HG03064 (cell line): ENCODE data around the gene CD160.
"Not testable (repeated sequence)": the region's sequence is repeated elsewhere in the genome, so short reads cannot be mapped to it uniquely, and the experiment has no call there.

Experiments used
- ATAC-seq: cut with Tn5 transposase; IDR thresholded peaks from one replicate; pipeline ENCODE4 v1.9.1; 2021; ENCODE audit warnings: low read depth; ENCODE audit not compliant: unreplicated experiment

The CD160 gene

DNA sequence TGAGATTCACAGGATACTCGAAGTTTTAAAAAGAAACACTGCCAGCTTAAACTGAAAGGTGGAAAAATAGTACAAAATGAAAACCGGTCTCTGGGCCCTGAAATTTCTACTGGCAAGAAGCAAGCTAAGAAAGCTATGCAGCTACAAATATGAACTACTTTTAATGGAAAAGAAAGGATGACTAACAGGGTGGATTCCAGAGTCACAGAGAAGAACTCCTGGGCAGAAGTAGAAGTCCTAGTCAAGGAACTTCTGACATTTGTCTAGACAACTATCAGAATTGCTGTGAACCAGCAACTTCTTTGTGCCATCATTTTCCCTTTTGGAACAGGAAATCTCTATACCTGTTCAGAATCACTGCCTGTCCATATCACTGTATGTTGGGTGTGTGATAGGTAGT is 38.1 kb downstream of the CD160 start:
- no peak for ATAC-seq

GRCh38 chr1:145758116-145758515 is 38.8 kb downstream of the CD160 start:
- ATAC-seq: no peak

DNA sequence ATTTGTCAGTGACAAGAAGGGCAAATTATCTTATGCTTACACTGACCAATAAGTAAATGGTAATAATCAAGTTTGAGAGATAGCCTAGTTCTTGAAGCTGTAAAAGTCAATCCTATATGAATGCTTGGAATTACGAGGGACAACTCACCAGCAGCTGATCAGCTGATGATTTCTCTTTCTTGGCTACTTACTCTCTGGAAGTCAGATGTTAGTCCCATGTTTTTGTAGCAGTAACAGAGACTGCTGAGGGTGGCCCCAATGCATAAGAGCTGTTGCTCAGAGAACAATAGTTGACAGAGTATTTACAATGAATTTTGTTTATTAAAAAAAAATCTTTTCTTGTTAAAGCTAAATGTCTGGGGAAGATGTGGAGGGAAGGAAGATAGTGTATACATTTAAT is 39.3 kb downstream of the CD160 start:
- no peak for ATAC-seq

GRCh38 chr1:145759721-145760120 is 40.4 kb downstream of the CD160 start:
- ATAC-seq: no peak

GRCh38 chr1:145760395-145760949 is 41.2 kb downstream of the CD160 start:
- ATAC-seq: not testable (repeated sequence)

DNA sequence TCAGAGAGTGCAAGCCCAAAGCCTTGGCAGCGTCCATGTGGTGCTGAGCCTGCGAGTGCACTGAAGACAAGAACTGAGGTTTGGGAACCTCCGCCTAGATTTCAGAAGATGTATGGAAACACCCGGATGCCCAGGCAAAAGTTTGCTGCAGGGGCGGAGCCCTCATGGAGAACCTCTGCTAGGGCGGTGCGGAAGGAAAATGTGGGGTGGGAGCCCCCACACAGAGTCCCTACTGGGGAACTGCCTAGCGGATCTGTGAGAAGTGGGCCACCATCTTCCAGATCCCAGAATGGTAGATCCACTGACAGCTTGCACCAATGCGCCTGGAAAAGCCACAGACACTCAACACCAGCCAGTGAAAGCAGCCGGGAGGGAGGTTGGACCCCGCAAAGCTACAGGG is 42.2 kb downstream of the CD160 start:
- not testable (repeated sequence) for ATAC-seq

- not testable (repeated sequence) for ATAC-seq
Observed at GRCh38 chr1:145762001-145762400, 42.7 kb downstream of the CD160 start.

- not testable (repeated sequence) for ATAC-seq
Observed at GRCh38 chr1:145764231-145764940, 45.1 kb downstream of the CD160 start.

DNA sequence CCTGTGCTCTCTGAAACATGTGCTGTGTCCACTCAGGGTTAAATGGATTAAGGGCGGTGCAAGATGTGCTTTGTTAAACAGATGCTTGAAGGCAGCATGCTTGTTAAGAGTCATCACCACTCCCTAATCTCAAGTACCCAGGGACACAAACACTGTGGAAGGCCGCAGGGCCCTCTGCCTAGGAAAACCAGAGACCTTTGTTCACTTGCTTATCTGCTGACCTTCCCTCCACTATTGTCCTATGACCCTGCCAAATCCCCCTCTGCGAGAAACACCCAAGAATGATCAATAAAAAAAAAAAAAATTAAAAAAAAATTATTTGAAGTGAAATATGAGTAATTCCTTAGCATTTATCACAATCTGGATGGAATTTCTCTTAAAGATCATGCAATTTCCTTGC is 45.8 kb downstream of the CD160 start:
- ATAC-seq: not testable (repeated sequence)

DNA sequence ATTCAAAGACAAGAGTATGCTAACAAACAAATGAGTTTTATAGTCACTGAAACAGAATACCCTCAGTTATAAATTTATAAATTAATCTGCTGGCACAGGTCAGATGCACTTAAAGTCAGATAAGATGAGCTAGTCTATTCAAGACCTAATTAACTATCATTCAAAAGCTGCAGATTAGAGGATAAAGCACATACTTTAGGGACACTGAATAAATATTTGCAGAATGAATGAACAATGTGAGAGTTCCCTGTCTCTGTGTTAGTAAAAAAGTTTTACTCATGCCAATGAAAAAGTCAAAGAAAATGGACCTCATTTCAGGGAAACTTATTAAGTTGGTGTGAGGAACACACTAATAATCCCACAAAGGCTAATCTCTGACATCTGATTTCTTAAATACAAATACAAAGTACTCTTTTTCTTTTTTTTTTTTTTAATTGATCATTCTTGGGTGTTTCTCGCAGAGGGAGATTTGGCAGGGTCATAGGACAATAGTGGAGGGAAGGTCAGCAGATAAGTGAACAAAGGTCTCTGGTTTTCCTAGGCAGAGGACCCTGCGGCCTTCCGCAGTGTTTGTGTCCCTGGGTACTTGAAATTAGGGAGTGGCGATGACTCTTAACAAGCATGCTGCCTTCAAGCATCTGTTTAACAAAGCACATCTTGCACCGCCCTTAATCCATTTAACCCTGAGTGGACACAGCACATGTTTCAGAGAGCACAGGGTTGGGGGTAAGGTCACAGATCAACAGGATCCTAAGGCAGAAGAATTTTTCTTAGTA is 46.5 kb downstream of the CD160 start:
- not testable (repeated sequence) for ATAC-seq

DNA sequence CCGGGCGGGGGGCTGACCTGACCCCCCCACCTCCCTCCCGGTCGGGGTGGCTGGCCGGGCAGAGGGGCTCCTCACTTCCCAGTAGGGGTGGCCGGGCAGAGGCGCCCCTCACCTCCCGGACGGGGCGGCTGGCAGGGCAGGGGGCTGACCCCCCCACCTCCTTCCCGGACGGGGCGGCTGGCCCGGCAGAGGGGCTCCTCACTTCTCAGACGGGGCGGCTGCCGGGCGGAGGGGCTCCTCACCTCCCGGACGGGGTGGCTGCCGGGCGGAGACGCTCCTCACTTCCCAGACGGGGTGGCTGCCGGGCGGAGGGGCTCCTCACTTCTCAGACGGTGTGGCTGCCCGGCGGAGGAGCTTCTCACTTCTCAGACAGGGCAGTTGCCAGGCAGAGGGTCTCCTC is 47.6 kb downstream of the CD160 start:
- not testable (repeated sequence) for ATAC-seq

DNA sequence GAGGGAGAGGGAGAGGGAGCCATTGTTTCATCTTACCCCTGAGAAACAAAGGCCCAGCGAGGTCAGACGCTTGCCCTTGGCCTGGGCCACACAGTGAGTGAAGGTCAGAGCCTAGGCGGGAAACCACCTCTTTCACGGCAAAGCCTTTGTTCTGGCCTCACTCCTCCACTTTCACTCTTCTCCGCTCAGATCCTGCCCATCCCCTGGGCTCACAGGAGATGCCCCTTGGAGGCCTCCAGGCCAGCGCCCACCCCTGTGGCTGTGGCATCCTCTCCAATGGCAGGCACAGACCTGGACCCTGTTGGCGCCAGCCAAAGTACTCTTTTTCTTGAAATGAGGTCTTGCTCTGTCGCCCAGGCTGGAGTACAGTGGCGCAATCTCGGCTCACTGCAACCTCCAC is 48.7 kb downstream of the CD160 start:
- ATAC-seq: not testable (repeated sequence)

DNA sequence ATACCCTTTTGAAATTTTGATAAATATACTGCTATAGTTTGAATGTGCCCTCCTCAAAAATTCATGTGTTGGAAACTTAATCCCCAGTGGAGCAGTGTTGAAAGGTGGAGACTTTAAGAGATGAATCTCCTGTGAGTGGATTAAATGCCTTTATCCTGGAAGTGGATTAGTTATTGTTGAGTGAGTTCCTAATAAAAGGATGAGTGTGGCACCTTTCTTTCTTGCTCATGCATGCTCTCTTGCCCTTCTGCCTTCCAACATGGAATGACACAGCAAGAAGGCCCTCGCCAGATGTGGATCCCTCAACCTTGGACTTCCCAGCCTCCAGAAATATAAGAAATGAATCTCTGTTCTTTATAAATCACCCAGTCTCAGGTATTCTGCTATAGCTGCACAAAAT is 51.8 kb downstream of the CD160 start:
- no peak for ATAC-seq

GRCh38 chr1:145773423-145773822 is 54.1 kb downstream of the CD160 start:
- ATAC-seq: no peak

DNA sequence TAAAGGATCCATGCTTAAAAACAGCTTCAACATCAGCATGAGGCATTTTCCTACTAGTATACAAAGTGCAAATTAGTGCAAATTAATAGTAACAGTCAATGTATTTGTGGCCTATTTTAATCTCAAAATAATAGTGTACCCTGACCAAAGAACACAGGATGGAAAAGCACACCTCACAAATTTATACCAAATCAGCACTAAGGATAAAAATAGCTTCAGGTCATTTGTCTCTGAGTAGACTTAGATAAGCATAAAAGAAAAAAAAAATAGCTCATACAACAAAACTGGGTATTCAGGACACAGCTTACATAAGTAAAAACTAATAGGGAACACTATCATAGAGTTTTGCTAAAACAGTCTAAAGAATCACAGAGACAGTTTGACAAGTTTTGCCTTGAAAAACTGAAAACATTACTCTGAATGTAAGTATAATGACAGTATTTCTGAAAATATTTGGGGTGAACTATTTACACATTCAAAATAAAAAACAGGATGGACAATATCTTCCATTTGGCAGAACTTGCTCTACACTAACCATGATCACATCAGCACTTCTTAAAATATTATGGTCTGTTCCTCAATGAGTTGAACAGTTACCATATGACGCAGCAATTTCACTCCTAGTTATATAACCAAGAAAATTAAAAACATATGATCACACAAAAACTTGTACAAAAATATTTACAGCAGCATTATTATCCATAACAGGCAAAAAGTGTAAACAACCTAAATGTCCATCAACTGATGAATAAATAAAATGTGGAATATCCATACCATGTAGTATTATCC is 58.3 kb downstream of the CD160 start:
- ATAC-seq: no peak

DNA sequence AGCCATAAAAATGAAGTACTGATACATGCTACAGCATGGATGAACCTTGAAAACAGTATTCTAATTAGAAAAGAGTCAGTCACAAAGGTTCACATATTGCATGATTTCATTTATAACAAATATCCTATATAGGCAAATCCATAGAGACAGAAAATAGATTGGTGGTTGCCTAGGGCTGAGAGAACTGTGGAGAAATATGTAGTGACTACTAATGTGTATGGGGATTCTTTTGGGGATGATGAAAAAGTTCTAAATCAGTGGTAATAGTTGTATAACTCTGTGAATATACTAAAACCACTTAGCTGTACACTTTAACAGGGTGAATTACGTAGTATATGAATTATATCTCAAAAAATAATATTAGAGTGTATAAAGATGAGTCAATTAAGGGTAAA is 58.8 kb downstream of the CD160 start:
- ATAC-seq: no peak

DNA sequence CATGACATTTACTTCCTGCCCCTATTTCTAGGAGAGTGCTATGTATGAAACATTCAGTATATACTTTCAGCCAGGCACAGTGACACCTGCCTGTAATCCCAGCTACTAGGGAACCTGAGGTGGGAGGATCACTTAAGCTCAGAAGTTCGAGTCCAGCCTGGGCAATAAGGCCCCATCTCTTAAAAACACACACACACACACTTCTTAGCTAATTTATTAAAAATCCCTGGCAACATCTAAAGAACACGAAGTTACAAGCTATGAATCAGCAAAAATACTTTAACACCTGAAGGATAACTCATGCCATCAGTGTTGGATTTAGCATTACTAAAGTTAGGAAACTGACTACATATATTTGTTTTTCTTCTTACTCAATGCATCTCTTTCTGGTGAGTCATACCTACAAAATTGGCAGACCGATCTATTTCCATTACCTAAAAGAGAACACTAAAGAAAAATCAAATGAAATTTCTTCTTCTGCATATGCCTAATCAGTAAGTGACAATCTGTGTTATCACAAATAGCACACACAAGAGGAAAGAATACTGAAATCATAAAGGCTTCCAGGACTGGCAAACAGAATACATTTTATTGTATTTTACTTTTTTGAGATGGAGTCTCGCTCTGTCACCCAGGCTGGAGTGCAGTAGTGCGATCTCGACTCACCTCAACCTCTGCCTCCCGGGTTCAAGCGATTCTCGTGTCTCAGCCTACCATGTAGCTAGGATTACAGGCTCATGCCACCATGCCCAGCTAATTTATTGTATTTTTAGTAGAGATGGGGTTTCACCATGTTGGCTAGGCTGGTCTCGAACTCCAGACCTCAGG is 63.2 kb downstream of the CD160 start:
- ATAC-seq: no peak

DNA sequence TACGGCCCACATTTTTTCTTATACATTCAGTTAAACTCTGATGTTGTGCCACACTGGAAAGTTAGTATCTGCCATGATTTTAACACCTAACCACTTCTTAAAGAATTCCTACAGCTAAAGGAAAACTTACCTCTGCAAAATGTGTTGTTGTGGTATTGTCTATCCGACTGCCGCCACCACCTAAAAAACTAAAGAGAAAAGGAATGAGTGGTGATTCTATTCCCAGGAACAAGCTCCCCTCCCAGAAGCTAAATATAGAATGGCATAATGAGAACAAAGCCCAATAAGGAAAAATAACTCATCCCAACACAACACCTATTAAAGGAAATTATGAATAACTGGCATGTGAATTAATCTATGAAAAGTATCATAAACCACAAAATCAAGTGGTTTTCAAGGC is 65.1 kb downstream of the CD160 start:
- ATAC-seq: no peak

DNA sequence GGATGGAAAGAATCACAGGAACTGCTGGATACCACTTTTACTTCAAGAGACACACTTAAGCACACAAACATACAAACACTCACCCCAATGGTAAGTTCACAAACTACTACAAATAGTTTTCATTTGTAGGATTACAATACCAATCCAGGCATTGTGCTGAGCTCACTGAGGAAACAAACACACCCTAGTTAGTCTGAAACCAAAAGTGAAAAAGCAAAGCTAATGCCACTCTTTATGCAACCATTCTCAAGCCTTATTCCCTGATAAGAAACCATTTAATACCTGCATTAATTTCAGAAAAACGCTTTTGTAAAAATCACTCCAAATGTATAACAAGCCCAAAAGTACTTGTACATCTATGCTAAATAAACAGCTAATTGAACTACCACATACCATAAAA is 66.2 kb downstream of the CD160 start:
- ATAC-seq: no peak

DNA sequence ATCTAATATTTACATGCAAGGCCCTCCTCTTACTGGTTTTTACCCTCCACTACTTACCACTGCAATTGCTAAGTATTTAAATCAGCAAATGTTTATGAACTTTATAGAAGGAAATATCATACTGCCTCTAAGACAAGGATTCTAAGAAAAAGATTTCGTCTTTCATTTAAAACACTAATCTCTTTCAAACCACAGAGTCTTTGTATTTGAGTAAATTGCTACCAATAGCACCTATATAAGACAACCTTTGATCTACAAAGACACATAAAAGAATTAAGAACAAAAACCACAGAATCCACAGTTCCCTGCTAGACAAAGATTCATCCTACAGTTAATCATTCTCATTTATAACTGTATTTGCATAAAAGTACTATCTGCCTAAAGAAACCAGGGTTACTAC is 67.0 kb downstream of the CD160 start:
- ATAC-seq: no peak
